Activated T-cell treated with anti-CD3 and anti-CD28 coated beads for 1 hour (primary cell): Measurements from ENCODE around the gene CASP3.
"Not testable (repeated sequence)": the region's sequence is repeated elsewhere in the genome, so short reads cannot be mapped to it uniquely, and the experiment has no call there.

Experiments
- DNase-seq: peaks from one replicate; pipeline ENCODE4 v3.0.0-alpha.2; 2020; ENCODE audit warnings: low read depth

CASP3 gene

DNA sequence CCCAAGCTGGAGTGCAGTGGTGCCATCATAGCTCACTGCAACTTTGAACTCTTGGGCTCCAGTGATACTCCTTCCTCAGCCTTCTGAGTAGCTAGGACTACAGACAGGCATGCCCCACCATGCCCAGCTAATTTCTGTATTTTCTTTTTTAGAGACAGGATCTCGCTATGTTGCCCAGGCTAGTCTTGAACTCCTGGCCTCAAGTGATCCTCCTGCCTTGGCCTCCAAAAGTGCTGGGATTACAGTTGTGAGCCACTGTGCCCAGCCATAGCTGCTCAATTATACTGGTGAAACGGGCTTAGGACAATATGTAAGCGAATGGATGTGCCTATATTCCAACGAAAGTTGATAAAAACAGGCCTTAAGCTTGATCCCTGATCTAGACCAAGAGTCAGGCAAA is 13.1 kb downstream of the CASP3 start:
- no peak for DNase-seq

DNA sequence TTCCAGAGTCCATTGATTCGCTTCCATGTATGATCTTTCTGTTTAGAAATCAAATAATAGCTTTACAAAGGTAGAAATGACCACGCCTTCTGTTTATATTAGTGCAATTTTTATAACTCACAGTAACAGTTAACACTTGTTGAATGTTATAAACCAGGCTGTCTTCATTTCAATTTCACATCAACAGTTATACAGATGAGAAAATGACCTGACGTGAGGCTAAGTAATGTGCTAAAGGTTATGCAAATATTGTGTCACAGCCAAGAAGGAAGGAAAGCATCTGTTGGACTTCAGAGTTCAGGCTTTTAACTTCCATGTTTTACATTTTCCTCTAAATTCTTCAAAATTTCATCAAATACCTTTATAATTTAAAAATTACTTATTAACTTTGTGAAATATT is 13.9 kb downstream of the CASP3 start:
- DNase-seq: no peak

DNA sequence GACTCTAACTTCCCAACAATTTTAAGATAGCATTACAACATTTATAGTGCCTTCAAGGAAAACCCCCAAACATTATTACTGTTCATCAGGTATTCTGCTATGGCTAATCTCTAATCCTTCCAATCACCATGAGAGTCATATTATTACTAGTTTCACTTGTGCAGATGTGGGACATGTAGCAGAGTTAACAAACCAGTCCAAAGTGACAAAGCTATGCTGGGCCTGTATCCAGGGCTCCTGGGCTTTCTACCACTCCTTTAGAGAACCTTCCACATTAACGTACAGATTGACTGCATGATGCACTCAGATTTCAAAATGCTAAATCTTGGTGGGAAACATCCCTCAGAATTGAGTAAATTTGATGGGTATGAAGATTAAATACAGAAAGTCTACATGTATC is 16.4 kb downstream of the CASP3 start:
- DNase-seq: no peak

DNA sequence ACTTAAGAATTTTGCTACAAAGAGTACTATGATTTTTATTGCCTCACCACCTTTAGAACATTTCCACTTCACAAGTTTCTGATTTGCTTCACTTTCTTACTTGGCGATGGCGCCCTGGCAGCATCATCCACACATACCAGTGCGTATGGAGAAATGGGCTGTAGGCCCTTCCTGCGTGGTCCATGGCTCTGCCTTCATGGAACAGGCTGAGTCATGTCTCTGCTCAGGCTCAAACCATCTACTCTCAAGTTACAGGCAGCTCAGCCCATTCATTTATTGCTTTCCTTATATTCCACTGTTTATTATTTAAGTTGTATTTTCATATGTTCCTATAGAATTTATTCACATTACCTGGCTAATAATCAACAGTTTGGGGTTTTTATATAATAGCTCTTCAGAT is 21.1 kb downstream of the CASP3 start:
- no peak for DNase-seq

DNA sequence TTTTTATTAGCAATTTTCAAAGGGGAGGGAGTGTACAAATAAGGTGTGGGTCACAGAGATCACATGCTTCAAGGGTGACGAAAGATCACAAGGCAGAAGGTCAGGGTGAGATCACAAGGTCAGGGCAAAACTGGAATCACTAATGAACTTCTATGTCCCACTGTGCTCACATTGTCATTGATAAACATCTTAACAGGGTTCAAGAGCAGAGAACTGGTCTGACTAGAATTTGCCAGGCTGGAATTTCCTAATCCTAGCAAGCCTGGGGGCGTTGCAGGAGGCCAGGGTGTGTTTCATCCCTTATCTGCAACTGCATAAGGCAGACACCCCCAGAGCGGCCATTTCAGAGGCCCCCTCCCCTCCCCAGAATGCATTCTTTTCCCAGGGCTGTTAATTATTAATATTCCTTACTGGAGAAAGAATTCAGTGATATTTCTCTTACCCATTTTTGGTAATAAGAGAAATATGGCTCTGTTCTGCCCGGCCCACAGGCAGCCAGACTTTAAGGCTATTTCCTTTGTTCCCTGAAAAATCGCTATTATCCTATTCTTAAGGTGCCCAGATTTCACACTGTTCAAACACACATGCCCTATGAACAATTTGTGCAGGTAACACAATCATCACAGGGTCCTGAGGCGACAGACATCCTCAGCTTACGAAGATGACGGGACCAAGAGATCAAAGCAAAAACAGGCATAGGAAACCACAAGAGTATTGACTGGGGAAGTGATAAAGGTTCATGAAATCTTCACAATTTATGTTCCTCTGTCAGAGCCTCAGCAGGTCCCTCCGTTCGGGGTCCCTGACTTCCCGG is 23.3 kb downstream of the CASP3 start:
- not testable (repeated sequence) for DNase-seq

DNA sequence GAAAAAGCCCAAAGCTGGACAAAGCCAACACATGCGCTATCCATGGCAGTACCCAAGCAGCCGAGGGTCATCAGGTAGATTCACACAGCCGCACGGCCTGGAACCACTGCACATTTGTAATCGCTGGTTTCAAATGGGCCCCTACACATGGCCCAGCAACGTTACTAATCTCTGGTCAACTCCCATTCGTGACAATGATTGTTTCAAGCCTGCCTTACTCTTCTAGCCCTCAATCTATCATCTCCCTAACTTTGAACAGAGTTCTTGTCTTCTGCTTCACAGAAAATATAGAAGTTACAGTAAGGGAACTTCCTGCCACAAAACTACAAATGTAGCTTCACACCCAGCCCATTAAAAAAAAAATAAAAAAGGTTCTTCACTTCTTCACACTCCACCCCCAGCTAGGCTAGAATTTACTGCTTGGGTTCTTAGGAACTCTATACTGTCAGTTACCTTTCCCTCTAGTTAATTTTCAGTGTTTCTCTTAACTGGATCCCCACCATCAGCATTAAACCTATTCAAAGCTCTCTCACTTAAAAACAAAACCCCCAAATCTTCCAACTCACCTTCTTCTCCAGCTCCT is 24.2 kb downstream of the CASP3 start:
- no peak for DNase-seq

DNA sequence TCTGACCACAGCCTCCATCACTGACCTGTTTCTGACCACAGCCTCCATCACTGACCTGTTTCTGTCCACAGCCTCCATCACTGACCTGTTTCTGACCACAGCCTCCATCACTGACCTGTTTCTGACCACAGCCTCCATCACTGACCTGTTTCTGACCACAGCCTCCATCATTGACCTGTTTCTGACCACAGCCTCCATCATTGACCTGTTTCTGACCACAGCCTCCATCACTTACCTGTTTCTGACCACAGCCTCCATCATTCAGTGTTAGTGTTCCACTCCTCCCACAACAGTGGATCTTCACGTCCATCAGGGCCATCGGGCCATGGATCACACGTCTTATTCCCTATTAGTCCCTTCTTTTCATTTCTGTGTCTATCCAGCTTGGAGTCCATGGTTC is 24.7 kb downstream of the CASP3 start:
- DNase-seq: not testable (repeated sequence)

DNA sequence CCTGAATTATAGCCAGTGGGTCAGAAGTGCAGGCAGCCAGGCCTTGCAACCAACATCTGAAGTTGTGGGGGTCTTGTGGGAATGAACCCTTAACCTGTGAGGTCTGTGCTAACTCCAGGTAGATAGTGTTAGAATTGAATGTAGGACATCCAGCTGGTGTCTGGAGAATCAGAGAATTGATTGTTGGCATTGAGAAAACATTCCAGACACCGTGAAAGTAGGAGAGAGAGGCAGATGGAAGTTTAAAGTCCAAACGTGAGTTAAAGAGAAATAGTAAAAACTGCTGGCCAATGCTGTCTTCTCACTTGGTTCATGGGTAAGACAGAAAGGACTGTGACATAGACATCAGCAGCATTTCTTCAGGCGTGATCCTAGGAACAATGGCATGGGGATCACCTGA is 27.7 kb downstream of the CASP3 start:
- no peak for DNase-seq

DNA sequence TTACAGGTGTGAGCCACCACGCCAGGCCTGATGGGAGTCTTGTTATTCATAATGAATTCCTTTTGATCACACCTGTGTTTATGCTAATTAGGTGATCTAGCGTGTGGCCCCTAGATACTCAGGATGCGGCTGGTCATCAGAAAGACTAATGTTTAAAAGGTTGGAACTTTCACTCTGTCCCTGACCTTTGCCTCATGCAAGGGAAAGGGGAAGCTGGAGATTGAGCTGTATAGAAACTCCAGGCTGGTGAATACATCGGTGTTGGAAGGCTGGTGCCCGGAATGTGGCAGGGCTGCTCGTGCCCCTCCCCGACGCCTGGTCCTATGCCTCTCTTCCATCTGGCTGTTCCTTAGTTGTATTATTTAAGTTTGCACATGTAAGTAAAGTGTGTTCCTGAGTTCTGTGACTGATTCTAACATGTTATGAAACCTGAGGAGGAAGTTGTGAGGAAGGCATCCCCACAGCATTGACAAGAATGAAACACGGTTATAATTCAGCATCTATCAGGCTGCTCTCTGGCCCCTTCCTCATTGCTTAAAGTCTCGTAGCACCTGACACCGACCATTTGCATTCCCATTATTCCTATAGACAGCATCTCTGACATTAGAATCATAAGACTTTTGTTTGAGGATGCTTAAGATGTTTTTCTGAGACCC is 28.9 kb downstream of the CASP3 start:
- DNase-seq: no peak

DNA sequence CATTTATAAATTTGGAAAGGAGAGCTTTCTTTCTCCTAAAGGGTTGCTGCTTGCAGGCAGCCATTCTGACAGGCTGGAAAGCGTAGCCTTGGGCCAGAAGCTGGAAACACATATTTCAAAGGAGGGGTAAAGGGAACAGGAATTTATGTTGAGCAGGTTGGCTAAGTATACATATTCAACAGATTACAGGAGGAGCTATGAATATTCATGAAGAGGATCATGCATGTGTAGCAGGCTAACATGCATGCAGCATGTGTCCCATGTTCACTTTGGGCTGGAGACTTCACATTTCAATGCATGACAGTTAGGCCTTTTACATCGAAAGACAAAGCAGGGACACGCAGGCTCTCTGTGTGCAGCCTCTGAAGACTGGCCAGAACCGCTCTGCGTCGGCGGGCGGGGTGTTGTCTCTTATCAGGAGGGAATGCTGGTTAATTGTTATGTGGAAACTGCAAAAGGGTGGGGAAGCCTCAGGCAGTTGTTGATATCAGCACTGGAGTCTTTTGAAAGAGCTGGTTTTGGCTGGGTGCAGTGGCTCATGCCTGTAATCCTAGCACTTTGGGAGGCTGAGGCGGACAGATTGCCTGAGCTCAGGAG is 31.5 kb downstream of the CASP3 start:
- DNase-seq: no peak

DNA sequence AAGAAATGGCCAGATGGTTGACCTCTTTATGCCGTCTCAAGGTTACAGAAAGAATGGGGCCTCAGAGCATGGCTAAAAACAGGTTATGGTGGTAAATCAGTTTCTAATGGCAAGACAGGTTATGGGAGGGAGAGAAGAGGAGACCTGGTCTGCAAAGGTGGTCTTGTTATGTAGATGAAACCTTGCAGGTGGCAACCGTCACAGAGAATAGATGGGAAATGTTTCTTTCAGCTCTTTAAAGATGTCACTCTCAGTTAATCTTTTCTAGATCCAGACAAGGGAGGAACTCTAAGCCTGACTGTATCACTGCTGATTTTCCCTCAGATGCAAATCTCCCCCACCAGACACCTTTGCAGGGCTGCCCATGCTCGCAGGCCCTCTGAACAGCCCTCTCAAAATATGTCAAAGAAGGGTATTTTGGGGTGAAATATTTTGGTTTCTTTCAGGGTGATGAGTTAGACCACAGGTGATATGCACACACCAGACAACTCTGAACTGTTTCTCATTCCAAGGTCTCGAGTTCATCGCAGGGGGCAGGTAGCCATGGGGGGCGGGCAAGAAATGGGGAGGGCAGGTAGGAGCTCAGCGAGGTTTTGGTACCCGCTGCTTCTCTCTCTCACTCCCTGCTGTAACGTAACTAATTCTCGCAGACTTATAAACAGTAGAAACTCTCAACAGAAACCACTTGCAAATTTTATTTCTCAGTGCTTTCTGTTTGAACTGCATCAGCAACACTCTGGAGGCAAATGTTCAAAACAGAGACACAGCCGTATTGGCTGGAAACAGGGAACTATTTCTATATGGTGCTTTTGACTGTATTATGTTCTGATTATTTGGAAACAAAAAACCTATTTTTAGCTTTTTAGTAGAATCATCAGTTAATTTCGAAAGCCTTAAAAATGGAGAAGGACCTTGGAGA is 32.4 kb downstream of the CASP3 start:
- no peak for DNase-seq

DNA sequence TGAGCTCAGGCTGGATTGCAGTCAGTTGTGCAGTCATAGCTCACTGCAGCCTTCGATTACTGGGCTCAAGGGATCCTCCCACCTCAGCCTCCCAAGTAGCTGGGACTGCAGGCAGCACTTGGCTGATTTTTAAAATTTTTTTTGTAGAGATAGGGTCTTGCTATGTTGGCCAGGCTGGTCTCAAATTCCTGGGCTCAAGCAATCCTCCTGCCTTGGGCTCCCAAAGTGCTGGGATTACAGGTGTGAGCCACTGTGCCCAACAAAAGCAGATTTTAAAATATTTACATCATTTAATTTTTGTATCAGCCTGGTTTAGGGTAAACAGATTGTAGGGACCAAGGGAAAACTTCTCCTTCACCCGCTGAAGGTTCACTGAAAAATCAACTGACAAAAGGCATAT is 33.1 kb downstream of the CASP3 start:
- DNase-seq: not testable (repeated sequence)

DNA sequence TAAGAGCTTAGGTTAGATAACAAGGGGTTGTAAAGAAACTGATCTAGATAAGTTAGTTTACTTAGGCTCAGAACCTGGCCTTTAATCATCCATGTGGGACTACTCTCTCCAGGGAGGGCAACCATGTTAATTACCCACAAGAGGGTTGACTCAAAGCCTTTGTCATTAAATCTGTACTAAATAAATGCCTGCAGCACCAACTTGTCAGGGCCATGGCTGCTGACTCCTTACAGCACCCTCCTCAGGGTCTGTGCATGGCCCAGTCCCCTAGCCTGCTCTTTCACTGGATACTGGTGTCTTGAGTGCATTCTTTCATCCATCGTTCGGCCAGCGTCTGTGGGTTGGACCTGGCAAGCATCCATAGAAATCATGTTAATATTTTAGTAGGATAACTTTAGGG is 34.7 kb downstream of the CASP3 start:
- no peak for DNase-seq

DNA sequence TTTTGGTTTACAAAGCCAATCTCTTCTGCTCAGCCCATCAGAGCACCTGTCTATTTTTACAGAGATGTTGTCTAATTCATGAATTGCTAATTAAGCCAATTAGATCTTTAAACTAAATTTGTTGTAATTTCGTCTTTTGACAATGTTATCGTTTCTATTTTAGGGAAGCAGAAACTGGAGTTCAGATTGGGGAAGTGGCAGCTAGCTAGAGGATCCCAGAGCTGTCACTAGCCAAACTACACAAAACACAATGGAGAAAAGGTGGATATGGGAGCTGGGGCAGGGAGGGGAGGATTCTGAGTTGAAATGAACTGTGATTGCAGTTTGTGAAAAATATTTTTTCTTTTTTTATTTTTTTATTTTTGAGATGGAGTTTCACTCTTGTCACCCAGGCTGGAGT is 35.8 kb downstream of the CASP3 start:
- no peak for DNase-seq

DNA sequence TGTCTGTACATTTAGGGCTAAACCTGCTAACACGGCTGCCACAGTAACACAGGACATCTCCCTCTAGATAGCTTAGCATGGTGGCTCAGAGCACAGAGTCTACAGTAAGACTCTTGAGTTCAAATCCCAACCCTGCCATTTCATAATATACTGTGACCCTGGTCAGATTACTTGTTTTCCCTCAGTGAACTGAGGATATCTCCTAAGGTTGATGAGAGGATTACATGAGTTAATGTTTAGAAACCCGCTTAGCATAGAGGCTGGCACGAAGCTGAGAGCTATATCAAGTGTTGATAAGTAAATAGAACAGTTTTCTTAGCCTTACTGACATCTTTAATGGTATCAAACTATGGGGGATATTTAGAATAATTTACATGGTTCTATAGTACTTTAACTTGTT is 37.2 kb downstream of the CASP3 start:
- no peak for DNase-seq

DNA sequence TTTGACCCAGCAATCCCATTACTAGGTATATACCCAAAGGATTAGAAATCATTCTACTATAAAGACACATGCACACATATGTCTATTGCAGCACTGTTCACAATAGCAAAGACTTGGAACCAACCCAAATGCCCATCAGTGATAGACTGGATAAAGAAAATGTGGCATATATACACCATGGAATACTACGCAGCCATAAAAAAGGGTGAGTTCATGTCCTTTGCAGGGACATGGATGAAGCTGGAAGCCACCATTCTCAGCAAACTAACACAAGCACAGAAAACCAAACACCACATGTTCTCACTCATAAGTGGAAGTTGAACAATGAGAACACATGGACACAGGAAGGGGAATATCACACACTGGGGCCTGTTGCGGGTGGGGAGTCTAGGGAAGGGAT is 41.8 kb downstream of the CASP3 start:
- not testable (repeated sequence) for DNase-seq

DNA sequence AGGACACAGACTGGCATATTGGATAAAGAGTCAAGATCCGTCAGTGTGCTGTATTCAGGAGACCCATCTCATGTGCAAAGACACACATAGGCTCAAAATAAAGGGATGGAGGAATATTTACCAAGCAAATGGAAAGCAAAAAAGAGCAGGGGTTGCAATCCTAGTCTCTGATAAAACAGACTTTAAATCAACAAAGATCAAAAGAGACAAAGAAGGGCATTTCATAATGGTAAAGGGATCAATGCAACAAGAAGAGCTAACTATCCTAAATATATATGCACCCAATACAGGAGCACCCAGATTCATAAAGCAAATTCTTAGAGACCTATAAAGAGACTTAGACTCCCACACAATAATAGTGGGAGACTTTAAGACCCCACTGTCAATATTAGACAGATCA is 46.4 kb downstream of the CASP3 start:
- not testable (repeated sequence) for DNase-seq

DNA sequence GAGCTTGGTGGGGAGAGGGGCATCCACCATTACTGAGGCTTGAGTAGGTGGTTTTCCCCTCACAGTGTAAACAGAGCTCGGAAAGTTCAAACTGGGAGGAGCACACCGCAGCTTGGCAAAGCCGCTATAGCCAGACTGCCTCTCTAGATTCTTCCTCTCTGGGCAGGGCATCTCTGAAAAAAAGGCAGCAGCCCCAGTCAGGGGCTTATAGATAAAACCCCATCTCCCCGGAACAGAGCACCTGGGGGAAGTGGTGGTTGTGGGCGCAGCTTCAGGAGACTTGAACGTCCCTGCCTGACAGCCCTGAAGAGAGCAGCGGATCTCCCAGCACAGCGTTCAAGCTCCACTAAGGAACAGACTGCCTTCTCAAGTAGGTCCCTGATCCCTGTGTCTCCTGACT is 48.3 kb downstream of the CASP3 start:
- DNase-seq: not testable (repeated sequence)

DNA sequence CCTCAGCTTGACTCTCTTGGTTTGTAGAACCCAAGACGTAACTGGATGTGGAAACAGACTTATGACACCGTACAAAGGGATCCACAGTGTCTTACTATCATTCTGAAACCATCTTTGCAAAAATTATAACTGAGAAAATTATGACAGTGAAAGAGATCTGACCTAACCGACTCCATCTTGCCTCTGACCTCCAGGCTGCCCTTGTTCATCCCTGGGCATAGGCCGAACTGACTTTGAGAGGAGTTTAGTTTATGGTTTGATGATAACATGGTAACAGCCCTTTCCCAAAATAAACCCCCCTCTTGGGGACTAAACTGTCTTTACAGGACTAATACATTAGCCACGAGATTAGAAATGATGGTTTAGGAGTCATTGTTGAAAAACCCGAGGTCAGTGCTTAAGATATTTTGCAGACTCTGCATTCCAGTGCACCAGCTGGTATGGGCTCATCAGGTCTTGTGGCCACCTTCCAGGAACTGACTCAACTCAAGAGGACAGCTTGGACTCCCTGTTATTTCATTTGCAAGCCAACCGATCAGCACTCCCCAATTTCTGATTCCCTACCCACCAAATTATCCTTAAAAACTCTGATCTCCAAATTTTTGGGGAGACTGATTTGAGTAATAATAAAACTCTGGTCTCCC is 49.6 kb downstream of the CASP3 start:
- DNase-seq: no peak

DNA sequence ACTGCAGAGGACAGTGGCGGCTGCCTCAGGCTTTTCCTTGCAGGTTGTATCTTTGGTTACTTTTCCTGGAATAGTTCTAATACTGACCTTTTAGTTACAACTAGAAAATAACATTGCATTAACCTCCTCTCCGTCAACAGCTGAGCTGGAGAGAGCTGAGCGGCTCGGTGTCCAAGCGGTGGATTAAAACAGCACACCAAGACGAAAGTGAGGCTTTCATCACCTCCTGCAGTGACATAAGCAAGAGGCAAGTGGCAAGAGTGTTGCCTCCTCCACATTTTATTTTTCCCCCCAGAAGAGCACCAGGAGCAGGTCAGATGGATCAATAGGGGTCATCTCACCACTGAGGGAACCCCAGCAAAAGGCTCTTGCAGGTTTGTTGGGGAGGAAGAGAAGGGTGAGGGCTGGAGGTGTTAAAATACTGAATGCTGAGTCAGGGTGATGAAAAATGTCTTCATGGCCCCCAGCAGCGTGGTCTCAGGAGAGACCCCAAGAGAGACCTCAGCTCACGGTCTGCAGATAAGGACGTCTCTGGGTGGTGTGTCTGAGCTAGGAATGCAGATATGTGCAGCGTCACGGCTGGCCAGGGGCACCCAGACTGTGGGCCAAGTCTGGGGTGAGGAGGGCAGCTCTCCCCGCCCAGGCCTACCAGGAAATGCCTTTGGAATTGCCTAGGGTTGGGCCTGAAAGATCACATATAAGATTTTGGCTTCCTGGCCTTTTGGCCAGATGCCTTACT is 50.3 kb downstream of the CASP3 start:
- DNase-seq: no peak
